Measurements from ENCODE around the gene BCO1.
A peak's percentile ranks its signal among the peaks of the same experiment; 100 is the strongest.
"Not testable (repeated sequence)": the region's sequence is repeated elsewhere in the genome, so short reads cannot be mapped to it uniquely, and the experiment has no call there.

BCO1 gene

DNA sequence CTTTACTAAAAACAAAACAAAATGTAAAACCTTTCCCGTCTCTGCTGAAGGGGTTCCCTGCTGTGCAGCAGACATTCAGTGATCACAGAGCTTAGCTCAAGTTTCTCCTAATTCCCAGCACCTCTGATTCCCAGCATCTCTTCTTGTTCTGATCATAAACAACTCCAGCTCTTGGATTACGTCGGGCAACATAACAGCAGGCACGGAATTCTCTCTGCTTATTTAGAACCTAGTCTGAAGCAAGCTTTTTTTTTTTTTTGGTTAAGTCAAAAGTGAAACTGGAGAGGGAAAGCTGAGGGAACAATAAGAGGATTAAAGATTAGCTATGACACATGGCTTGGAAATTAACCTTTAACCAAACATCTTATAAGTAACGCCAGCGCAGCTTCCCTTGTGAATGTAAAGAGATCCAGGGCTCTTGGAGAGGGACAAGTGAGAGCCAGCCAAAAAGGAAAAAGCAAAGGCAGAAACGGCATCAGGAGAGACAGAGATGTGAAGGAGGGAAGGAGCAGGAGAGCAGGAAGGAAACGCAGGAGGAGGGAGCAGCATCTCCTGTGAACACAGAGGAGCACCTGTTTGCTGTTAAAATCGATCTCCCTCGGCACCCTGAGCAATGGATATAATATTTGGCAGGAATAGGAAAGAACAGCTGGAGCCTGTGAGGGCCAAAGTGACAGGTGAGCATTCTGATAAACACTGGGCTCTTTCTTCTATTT lies at the start of gene BCO1:
BCO1 (plus strand) TSS at position 394 of the 716 bp plus-strand sequence; CDS start at position 614, 220 bp downstream.
- DNase-seq: peak; percentile 77

GRCh38 chr16:81189100-81189664 lies 49.3 kb upstream of the BCO1 start:
- DNase-seq: no peak

DNA sequence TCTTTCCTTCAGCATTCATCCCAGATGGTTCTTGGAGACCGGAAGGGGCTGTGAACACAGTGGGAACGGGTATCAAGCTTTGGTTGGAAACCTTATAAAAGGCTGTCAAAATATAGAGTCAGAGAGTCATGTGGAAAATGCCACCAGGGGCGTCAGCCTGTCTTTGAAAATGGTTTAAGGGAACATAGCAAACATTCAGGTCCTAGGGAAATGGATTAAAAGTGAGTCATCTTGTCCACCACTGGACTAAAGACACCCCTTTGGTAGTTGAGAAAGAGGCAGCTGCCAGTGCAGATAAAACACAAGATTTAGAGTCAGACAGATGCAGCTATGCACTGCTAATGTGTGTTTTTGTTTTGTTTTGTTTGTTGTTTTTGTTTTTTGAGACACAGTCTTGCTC lies 47.8 kb upstream of the BCO1 start:
- no peak for DNase-seq

DNA sequence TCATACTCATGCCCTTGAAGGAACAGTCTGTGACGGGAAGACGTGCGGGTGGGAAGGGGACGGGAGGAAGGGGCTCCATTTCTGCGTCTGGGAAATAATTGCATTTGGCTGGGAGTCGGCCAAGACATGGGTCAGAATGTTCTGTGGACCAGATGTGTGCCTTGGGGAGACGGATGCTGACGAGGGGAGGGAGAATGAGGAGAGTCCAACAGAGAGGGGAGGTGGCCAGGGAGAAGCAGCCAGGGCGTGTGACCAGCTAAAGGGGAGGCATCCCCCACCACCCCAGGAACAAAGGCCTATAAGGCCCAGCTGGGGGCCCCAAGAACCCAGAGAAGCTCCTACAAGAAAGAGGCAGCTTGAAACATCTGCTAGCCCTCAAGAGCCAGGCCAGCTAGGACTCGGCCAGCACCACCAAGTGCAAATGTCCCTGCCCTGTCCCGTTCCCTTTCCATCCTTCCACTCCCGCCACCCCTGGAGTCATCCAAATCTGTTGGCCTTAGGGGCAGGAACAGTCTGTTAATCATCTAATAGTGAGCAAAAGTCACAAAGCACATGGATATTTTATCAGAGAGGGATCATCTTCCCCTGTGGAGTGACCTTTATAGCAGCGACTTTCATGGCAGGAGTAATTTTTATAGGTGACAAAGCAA lies 42.5 kb upstream of the BCO1 start:
- no peak for DNase-seq

DNA sequence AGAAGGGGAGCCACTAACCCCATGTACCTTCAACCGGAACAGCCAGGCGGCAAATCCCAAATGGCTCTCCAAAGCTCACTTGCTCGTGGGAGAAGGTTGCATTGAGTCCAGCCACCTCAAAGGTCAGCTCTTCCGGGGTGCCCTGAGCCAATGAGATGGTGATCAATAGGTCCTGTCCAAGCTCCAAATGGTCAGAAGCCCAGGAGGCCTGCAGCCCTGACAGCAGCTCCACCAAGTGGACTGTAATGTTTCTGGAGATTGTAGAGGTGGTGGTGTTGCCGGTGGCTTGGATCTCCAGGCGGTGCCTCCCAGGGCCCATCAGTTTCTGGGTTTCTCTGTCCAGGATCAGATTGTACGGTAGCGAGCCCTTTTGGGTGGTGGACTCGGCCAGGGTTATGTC lies 39.9 kb upstream of the BCO1 start:
- DNase-seq: no peak

GRCh38 chr16:81201267-81201666 lies 37.2 kb upstream of the BCO1 start:
- no peak for DNase-seq

GRCh38 chr16:81204798-81205680 lies 33.5 kb upstream of the BCO1 start:
- peak; percentile 54 for DNase-seq

DNA sequence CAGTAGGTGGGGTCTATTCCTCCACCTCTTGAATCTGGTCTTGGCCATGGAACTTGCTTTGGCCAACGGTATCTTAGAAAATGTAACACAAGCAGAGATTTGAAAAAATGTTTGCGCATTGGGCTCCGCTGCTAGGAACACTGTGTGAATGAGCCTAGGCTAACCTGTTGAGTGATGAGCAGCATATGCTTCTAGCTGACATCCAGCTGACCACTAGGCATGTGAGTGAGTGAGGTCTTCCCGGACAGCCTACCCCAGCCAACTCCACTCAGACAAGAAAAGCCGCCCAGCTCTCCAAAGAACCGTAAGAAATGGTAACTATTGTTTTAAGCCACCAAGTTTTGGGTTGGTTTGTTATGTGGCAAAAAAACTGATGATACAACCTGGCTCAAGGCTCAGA lies 31.4 kb upstream of the BCO1 start:
- DNase-seq: no peak

- DNase-seq: no peak
These were observed 27.7 kb upstream of the BCO1 start for GRCh38 chr16:81210807-81211206.

DNA sequence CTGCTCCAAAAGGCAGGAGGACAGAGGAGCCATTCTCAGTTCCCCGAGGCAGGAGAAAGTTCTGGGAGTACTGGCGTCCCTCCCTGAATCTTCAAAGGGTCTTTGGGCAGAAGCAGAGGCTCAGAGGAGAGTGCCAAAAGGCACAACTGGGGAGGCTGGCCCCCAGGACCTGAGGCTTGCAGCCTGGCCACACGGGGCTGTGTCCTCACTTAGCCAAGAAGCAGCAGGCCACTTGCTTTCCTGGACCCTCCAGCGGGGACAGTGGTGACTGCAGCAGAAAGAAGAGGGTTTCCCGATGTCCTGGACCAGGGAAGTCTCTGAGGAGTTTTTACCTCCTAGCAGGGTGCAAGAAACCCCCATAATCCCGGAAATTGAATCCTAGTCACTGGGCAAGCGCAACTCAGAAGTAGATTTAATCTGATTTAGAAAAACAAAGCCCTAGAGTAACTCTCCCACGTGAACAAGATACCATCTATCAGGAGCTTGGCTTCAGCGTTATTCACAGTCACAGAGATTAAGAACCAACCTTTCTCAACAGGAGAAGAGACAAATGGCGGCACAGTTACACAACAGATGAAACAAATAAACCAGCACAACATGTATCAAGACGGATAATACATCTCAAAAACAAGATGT lies 25.5 kb upstream of the BCO1 start:
- no peak for DNase-seq

DNA sequence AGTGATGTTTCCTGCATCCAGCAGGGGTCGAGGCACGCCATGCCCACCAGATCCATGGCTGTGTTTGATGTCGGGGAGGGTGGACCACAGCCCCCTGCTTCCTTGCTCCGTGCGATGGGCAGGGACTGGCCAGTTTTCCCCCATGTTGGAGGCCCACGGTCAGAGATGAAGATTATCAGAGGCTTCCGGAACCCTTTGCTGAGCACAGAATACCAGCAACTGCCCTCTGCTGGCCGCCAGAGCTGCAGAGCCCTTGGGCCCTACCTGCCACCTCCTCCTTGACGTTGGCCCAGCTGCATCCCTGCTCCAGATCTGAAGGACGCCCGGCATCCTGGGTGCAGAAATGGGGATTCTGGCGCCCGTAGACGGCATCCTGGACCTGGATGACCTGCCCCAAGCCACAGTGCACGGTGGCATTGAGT lies 23.7 kb upstream of the BCO1 start:
- DNase-seq: no peak

GRCh38 chr16:81216114-81216513 lies 22.4 kb upstream of the BCO1 start:
- DNase-seq: no peak

DNA sequence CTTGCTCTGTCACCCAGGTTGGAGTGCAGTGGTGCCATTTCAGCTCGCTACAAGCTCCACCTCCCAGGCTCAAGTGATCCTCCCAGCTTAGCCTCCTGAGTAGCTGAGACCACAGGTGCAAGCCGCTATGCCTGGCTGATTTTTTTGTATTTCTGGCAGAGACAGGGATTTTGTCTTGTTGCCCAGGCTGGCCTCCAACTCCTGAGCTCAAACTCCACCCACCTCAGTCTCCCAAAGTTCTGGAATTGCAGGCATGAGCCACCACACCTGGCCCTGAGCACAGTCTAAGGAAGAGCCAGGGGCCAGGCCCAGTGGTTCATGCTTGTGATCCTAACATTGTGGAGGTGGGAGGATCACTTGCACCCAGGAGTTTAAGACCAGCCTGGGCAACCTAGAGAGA lies 21.8 kb upstream of the BCO1 start:
- no peak for DNase-seq

GRCh38 chr16:81219151-81219550 lies 19.3 kb upstream of the BCO1 start:
- no peak for DNase-seq

DNA sequence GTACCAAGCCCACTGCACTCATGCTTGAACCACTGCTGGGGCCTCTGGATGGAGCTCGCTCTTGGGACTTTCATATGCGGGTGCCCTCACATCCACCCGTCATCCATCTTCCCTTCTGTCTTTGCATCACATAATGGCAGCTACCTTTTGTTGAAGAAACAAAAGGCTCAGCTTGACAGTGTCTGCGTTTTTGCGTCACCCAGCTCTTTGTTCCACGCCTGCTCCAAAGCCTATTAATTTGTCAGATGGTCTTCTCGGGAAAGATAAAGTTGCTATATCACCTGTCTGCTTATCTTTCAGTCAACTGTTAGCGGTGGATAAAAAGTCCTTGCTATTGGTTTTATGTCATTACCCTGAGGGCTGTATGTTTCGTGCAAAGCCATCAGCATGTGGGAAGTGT lies 18.1 kb upstream of the BCO1 start:
- no peak for DNase-seq

DNA sequence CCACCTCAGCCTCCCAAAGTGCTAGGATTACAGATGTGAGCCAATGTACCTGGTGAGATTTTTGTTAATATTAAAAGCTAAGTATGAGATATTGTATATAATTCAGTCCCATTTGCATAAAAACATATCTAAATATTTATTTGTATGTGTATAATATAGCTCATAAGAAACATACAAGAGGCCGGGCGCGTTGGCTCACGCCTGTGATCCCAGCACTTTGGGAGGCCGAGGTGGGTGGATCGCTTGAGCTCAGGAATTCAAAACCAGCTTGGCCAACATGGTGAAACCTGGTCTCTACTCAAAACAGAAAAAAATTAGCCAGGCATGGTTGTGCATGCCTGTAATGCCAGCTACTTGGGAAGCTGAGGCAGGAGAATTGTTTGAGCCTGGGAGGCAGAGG lies 16.8 kb upstream of the BCO1 start:
- no peak for DNase-seq

GRCh38 chr16:81224824-81225223 lies 13.7 kb upstream of the BCO1 start:
- no peak for DNase-seq

GRCh38 chr16:81225697-81226096 lies 12.8 kb upstream of the BCO1 start:
- DNase-seq: not testable (repeated sequence)

DNA sequence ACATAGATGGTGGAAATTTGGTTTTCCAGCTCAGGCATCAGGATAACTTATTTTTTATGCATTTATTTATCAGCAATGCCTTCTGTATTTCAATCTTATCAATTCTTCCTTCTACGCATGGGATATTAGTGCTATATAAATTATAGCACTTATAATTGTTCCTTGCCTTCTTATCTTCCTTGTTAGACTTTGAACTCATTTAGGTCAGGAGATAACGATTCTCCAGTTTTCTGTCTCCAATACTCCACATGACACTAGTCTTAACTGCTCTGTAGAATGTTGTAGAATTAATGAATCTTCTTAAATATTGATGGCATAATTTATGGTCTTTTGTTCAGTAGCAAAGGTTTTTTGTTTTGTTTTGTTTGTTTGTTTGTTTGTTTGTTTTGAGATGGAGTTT lies 10.7 kb upstream of the BCO1 start:
- DNase-seq: no peak

- DNase-seq: no peak
These were observed 8.7 kb upstream of the BCO1 start for GRCh38 chr16:81229811-81230210.

GRCh38 chr16:81231014-81231413 lies 7.5 kb upstream of the BCO1 start:
- no peak for DNase-seq

DNA sequence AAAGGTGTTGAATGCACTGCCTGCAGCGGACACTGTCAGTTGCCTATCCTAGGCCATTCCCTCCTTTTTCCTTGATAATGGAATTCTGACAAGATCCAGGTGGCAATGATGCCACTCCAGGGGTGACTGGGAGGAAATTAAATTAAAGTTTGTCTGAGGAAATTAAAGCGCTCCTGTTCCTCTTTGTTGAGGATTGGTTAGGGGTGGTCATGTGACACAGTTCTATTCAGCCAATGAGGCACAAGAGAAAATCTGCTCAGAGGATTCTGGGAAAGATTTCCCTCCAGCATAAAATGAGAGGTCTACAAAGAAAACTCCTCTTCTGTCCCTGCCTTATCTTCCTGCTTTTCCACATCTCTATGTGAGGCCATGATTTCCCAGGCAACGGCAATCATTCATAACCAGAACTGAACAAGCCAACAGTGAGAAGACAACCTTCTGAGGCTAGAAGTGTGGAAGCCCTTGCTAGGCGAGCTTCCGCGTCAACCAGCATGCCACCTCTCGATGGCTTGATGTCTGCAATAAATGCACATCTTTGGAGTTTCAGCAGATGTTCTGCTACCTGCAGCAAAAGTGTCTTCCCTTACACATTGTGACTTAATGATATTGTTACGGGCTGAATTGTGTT lies 5.6 kb upstream of the BCO1 start:
- no peak for DNase-seq
